BLaER1 treated with 17β-estradiol and CSF1 and Interleukin-3, amounts not matched to agents 10 nM and 100 nM (cell line): Measurements from ENCODE around the gene C9orf78.
A peak's percentile ranks its signal among the peaks of the same experiment; 100 is the strongest.

Experiments used
- H3K27ac ChIP-seq, 11 experiments: shearing (Covaris generic); formaldehyde crosslinking; 2 replicates each; pipeline ENCODE4 v1.8.1; 2022
- H3K27me3 ChIP-seq, 11 experiments: shearing (Covaris generic); formaldehyde crosslinking; 2 replicates each; pipeline ENCODE4 v1.8.1; 2022
- H3K36me3 ChIP-seq, 11 experiments: shearing (Covaris generic); formaldehyde crosslinking; 2 replicates each; pipeline ENCODE4 v1.8.1; 2022
- H3K4me1 ChIP-seq, 10 experiments: shearing (Covaris generic); formaldehyde crosslinking; 2 replicates each; pipeline ENCODE4 v1.8.1; 2022
- H3K4me2 ChIP-seq, 11 experiments: shearing (Covaris generic); formaldehyde crosslinking; 2 replicates each; pipeline ENCODE4 v1.8.1; 2022
- H3K4me3 ChIP-seq, 10 experiments: shearing (Covaris generic); formaldehyde crosslinking; 2 replicates each; pipeline ENCODE4 v1.8.1; 2022
- H3K9ac ChIP-seq, 11 experiments: shearing (Covaris generic); formaldehyde crosslinking; 2 replicates each; pipeline ENCODE4 v1.8.1; 2022
- H3K9me3 ChIP-seq, 11 experiments: shearing (Covaris generic); formaldehyde crosslinking; replicated peaks in 1 of 11; 2 replicates each; pipeline ENCODE4 v1.8.1; 2022
- H4K20me1 ChIP-seq, 11 experiments: shearing (Covaris generic); formaldehyde crosslinking; 2 replicates each; pipeline ENCODE4 v1.8.1; 2022
- Cebpa-rat ChIP-seq, 11 experiments: shearing (Covaris generic); IDR thresholded peaks; 2 replicates each; pipeline ENCODE4 v1.8.1; 2022

The C9orf78 gene

DNA sequence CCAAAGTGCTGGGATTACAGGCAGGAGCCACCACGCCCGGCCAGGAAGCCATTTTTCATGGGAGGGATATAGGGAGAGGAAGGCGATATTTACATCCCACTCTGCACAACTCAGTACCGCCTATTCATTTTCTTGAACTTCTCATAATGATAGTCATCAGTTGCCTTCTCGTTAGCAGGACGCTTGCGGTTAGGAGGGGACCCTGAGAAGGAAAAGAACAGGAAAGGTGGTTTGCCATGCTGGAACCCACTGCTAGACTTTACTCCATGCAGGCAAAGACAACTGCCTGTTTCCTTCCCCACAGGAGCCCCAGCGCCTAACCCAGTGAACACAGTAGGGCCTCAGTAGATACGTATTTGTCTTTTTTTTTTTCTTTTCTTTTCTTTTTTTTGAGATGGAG is 7.0 kb downstream of the C9orf78 start:
- Histone ChIP-seq H4K20me1 (peaks cover 0 to 14% (median under 1%) of the 10 kb centered on the region in 11 experiments; a peak in 7 of 22 replicates), H3K27me3 (no peaks in the 10 kb centered on the region), H3K36me3 (peaks cover 59 to 71% (median 68%) of the 10 kb centered on the region in 11 experiments), H3K4me2 (peak overlapping the region in 8 of 11 experiments; percentile 0 to 56 (median 37); a peak in 14 of 22 replicates), H3K4me3 (no peak overlapping the region), H3K9ac (0 out of 22 replicates have a peak overlapping the region, but pooled peaks of 1 of the 11 experiments have one; percentile 9), H3K4me1 (peaks cover under 1 to 20% (median 18%) of the 10 kb centered on the region in 10 experiments; a peak in 19 of 20 replicates), H3K9me3 (no peaks in the 10 kb centered on the region), H3K27ac (peak overlapping the region in 2 of 11 experiments; percentile 9 to 40; a peak in 4 of 22 replicates)
- no peak for TF ChIP-seq Cebpa-rat (IDR thresholded peaks at IDR 0.05)

DNA sequence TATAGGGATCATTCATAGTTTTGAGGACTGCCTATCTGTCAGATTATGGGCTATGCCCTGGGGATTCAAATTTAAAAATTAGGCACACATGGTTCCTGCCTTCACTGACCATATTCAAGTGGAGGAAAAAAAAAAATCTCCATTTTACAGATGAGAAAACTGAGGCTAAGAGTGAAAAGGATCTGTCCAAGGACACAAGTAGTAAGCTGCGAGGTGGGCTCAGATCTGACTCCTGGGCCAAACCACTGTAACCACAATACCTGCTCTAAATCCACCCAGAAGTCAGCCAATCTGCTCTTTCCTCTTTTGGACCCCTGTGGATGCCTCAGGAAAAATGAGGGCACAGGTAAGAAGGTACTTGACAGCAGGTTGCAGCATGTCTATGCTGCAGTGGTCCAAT is 8.3 kb downstream of the C9orf78 start:
- H3K27me3 ChIP-seq = no peaks in the 10 kb centered on the region
- H3K36me3 ChIP-seq = peaks cover 56 to 68% (median 66%) of the 10 kb centered on the region in 11 experiments
- no peak for TF ChIP-seq Cebpa-rat (IDR thresholded peaks at IDR 0.05)
- no peak overlapping the region for H3K27ac ChIP-seq
- H3K9me3 ChIP-seq = no peaks in the 10 kb centered on the region
- H3K4me2 ChIP-seq = no peak overlapping the region
- no peak overlapping the region for H3K4me3 ChIP-seq
- no peak overlapping the region for H3K9ac ChIP-seq
- H3K4me1 ChIP-seq = peaks cover 9 to 33% (median 31%) of the 10 kb centered on the region in 10 experiments
- H4K20me1 ChIP-seq = peaks cover 0 to 27% (median 8%) of the 10 kb centered on the region in 11 experiments; a peak in 13 of 22 replicates

GRCh38 chr9:129826344-129826743 is 8.7 kb downstream of the C9orf78 start:
- no peak overlapping the region for H3K4me3 ChIP-seq
- peaks cover 0 to 31% (median 11%) of the 10 kb centered on the region in 11 experiments; a peak in 14 of 22 replicates for H4K20me1 ChIP-seq
- H3K4me1 ChIP-seq = peaks cover 9 to 35% (median 31%) of the 10 kb centered on the region in 10 experiments
- no peak overlapping the region for H3K4me2 ChIP-seq
- H3K9me3 ChIP-seq = no peaks in the 10 kb centered on the region
- H3K27me3 ChIP-seq = no peaks in the 10 kb centered on the region
- TF ChIP-seq Cebpa-rat (IDR thresholded peaks at IDR 0.05) = no peak
- H3K36me3 ChIP-seq = peaks cover 56 to 68% (median 66%) of the 10 kb centered on the region in 11 experiments
- H3K9ac ChIP-seq = no peak overlapping the region
- H3K27ac ChIP-seq = no peak overlapping the region

DNA sequence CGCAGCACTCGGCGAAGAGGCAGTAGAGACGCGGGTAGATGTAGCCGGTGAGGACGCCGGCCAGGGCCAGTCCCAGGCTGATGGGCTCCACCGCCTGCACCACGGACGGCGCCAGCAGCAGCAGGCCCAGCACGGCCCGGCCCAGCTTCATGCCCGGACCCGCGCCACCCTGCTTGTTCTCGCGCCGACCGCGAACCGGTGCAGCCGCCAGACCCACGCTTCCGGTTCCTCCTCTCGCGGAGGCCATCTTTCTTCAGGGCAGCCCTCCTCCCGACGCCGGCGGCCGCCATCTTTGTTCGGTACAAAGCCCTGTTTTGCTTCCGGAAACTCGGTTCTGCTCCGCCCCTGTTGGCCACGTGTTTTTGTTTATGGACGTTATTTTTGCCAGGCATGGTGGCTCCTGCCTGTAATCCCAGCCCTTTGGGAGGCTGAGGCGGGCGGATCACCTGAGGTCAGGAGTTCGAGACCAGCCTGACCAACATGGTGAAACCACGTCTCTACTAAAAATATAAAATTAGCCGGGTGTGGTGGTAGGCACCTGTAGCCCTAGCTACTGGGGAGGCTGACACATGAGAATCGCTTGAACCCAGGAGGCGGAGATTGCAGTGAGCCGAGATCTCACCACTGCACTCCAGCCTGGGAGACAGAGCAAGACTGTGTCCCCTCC is 11.0 kb downstream of the C9orf78 start, which contains the start of gene TOR1A:
Gene TOR1A, minus strand, starts transcription at position 202 of the 667 bp plus-strand sequence. Its CDS starts 51 bp downstream, at position 151.
- Histone ChIP-seq H3K4me3 (peak within 1 kb of the TSS; percentile 61 to 86 (median 75)), H3K9ac (peak within 1 kb of the TSS; percentile 83 to 94 (median 87)), H3K4me1 (peaks cover 9 to 32% (median 30%) of the 10 kb centered on the region in 10 experiments), H3K27ac (peak within 1 kb of the TSS; percentile 74 to 90 (median 83); a peak in 21 of 22 replicates), H3K4me2 (peak within 1 kb of the TSS; percentile 88 to 97 (median 93)), H3K36me3 (peaks cover 56 to 68% (median 66%) of the 10 kb centered on the region in 11 experiments), H4K20me1 (peaks cover 0 to 43% (median 31%) of the 10 kb centered on the region in 11 experiments; a peak in 16 of 22 replicates), H3K9me3 (no peaks in the 10 kb centered on the region), H3K27me3 (no peaks in the 10 kb centered on the region)
- no peak for TF ChIP-seq Cebpa-rat (IDR thresholded peaks at IDR 0.05)

DNA sequence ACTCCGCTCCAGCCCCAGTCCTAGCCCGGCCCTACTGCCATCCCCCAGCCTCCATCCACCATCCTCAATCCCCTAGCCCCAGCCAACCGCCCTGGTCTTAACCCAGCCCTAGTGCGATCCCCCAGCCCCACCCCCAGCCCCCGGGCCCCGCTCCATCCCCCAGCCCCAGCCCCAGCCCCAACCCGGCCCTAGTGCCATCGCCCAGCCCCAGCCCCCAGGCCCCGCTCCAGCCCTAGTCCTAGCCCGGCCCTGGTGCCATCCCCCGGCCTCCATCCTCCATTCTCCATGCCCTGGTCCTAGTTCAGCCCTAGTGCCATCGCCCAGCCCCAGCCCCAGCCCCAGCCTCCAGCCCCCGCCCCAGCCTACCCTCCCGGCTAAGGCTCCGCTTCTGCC is 11.5 kb downstream of the C9orf78 start:
- H3K27me3 ChIP-seq = no peaks in the 10 kb centered on the region
- peak overlapping the region; percentile 74 to 90 (median 83); a peak in 21 of 22 replicates for H3K27ac ChIP-seq
- peak overlapping the region; percentile 61 to 86 (median 75) for H3K4me3 ChIP-seq
- peak overlapping the region; percentile 83 to 94 (median 87) for H3K9ac ChIP-seq
- H3K9me3 ChIP-seq = no peaks in the 10 kb centered on the region
- peaks cover 14 to 30% (median 24%) of the 10 kb centered on the region in 10 experiments for H3K4me1 ChIP-seq
- H3K4me2 ChIP-seq = peak overlapping the region in 5 of 11 experiments; percentile 44 to 88 (median 55); a peak in 7 of 22 replicates
- no peak for TF ChIP-seq Cebpa-rat (IDR thresholded peaks at IDR 0.05)
- H3K36me3 ChIP-seq = peaks cover 56 to 68% (median 66%) of the 10 kb centered on the region in 11 experiments
- H4K20me1 ChIP-seq = peaks cover 0 to 46% (median 31%) of the 10 kb centered on the region in 11 experiments; a peak in 17 of 22 replicates

DNA sequence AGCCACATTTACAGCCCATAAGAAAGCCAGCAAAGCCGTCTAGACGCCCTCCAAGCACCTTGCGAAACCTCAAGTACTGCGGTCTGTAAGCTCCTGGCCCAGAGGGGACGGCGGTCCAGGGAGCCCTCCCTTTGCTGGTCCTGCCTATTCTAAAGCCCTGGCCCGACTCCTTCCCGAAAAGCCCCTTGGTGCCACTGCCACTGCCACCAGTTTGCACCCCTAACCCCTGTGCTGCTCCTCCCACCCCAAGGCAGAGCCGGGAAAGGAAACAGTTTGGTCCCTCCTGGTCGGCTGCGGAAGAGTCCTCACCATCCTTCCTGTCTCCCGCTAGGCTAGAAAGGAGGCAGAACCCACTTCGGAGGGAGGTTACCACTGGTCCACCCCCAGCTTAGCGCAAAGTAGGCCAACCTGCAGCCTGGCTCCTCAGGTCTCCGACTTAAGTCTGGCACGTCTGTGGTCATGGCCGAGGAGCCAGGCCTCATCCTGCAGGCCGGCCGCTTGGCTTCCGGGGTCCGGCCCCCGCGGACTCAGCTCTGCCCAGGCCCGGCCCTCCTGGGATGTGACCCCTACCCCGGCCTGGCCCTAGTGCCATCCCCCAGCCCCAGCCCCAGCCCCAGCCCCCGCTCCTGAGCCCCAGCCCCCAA is 12.1 kb downstream of the C9orf78 start:
- Histone ChIP-seq H3K27ac (peak overlapping the region in 10 of 11 experiments; percentile 50 to 72 (median 68); a peak in 20 of 22 replicates), H3K9ac (peak overlapping the region; percentile 68 to 94 (median 85)), H3K4me1 (peaks cover 18 to 30% (median 20%) of the 10 kb centered on the region in 10 experiments), H3K27me3 (no peaks in the 10 kb centered on the region), H3K4me2 (peak overlapping the region; percentile 88 to 97 (median 93)), H3K36me3 (peaks cover 56 to 68% (median 66%) of the 10 kb centered on the region in 11 experiments), H3K9me3 (no peaks in the 10 kb centered on the region), H4K20me1 (peaks cover 0 to 51% (median 36%) of the 10 kb centered on the region in 11 experiments; a peak in 17 of 22 replicates), H3K4me3 (peak overlapping the region; percentile 60 to 86 (median 72))
- peak in 2 of 11 experiments; percentile 10 to 17; a peak in 1 of 22 replicates for TF ChIP-seq Cebpa-rat (IDR thresholded peaks at IDR 0.05)

- no peak overlapping the region for H3K4me3 ChIP-seq
- no peaks in the 10 kb centered on the region for H3K27me3 ChIP-seq
- H3K9me3 ChIP-seq = no peaks in the 10 kb centered on the region
- H3K9ac ChIP-seq = peak overlapping the region in 3 of 11 experiments; percentile 12 to 36 (median 24); a peak in 3 of 22 replicates
- H3K27ac ChIP-seq = peak overlapping the region in 2 of 11 experiments; percentile 32 to 42; a peak in 3 of 22 replicates
- peaks cover 17 to 94% (median 76%) of the 10 kb centered on the region in 11 experiments; a peak in 21 of 22 replicates for H4K20me1 ChIP-seq
- H3K36me3 ChIP-seq = peaks cover 92 to 99% (median 97%) of the 10 kb centered on the region in 11 experiments
- peak overlapping the region in 4 of 11 experiments; percentile 5 to 19 (median 12); a peak in 4 of 22 replicates for H3K4me2 ChIP-seq
- peaks cover 5 to 34% (median 15%) of the 10 kb centered on the region in 10 experiments; a peak in 18 of 20 replicates for H3K4me1 ChIP-seq
- TF ChIP-seq Cebpa-rat (IDR thresholded peaks at IDR 0.05) = no peak
Observed at GRCh38 chr9:129816501-129817435, 18.3 kb downstream of the C9orf78 start.

GRCh38 chr9:129815278-129815677 is 19.8 kb downstream of the C9orf78 start:
- Histone ChIP-seq H3K4me1 (peaks cover 5 to 32% (median 16%) of the 10 kb centered on the region in 10 experiments; a peak in 17 of 20 replicates), H3K4me2 (no peak overlapping the region), H3K4me3 (no peak overlapping the region), H3K27me3 (no peaks in the 10 kb centered on the region), H3K9ac (no peak overlapping the region), H3K27ac (0 out of 22 replicates have a peak overlapping the region, but pooled peaks of 1 of the 11 experiments have one; percentile 0), H3K36me3 (peaks cover 90 to 99% (median 95%) of the 10 kb centered on the region in 11 experiments), H3K9me3 (no peaks in the 10 kb centered on the region), H4K20me1 (peaks cover 24 to 94% (median 77%) of the 10 kb centered on the region in 11 experiments; a peak in 20 of 22 replicates)
- TF ChIP-seq Cebpa-rat (IDR thresholded peaks at IDR 0.05) = no peak
